GM23248 (cell line): ENCODE measurements around the gene GNAI2.

Source experiments
- EZH2 ChIP-seq: fragments of 200-600 bp; sonication (generic); IDR thresholded peaks from 2 replicates; pipeline ENCODE4 v1.6.1; 2018; ENCODE audit warnings: antibody characterized with exemption, mild to moderate bottlenecking; ENCODE audit not compliant: insufficient read depth, poor library complexity, severe bottlenecking
- EZH2phosphoT487 ChIP-seq: fragments of 200-600 bp; sonication (generic); IDR thresholded peaks from 2 replicates; pipeline ENCODE4 v1.6.1; 2018; ENCODE audit warnings: antibody characterized with exemption, moderate library complexity, mild to moderate bottlenecking, low read depth; ENCODE audit not compliant: insufficient read depth

- no peak for TF ChIP-seq EZH2phosphoT487
- no peak for TF ChIP-seq EZH2
Measured at GRCh38 chr3:50192124-50192523, 43.9 kb upstream of the GNAI2 start.
